SK-N-SH (cell line): ENCODE measurements around the gene RCOR1. TPM values are rescaled to one million over a fixed set of nuclear protein-coding genes. Genes with fewer than 3 reads are reported as not detected.

ENCODE experiments used
- CTCF ChIA-PET: fragments of 300-600, 350-600 bp; formaldehyde crosslinking; extraction: SDS; loops from one replicate; lab custom pipeline; 2021; lab: Yijun Ruan, JAX
- POLR2A ChIA-PET: fragments of 350-600 bp; sonication (Branson Sonifier 250); formaldehyde crosslinking; extraction: SDS; loops from one replicate; lab custom pipeline; 2020; ENCODE audit warnings: antibody characterized with exemption, inconsistent platforms; lab: Yijun Ruan, JAX
- DNase-seq: peaks from one replicate; pipeline ENCODE4 v3.0.0; 2012
- H2AFZ ChIP-seq: fragments of 200-600 bp; sonication (generic); 2 replicates; pipeline ENCODE4 v1.8.1; 2016; ENCODE audit warnings: antibody characterized with exemption, mild to moderate bottlenecking, low read depth
- H3F3A ChIP-seq: fragments of 200-600 bp; sonication (generic); replicated peaks from 2 replicates; pipeline ENCODE3; 2016; ENCODE audit warnings: antibody characterized with exemption, mild to moderate bottlenecking; ENCODE audit not compliant: insufficient read depth
- H3K27ac ChIP-seq, 2 experiments: fragments of 200-500 bp in 1 of 2; fragments of 200-600 bp in 1 of 2; sonication (Bioruptor generic) in 1 of 2; sonication (generic), shearing (Covaris generic) in 1 of 2; 2 replicates each; pipeline versions ENCODE4 v1.5.1 to v1.6.1; 2014 to 2016; ENCODE audit warnings: low read depth in 2 of 2, inconsistent platforms in 1 of 2, low read length in 1 of 2, mild to moderate bottlenecking in 1 of 2, mixed read lengths in 1 of 2
- H3K27me3 ChIP-seq: fragments of 200-600 bp; sonication (generic), shearing (Covaris generic); 2 replicates; pipeline ENCODE4 v1.6.1; 2016; ENCODE audit warnings: mixed run types; ENCODE audit not compliant: insufficient read depth
- H3K36me3 ChIP-seq, 2 experiments: fragments of 200-500 bp in 1 of 2; fragments of 200-600 bp in 1 of 2; sonication (Bioruptor generic) in 1 of 2; sonication (generic) in 1 of 2; replicated peaks in 1 of 2; 2 replicates each; pipeline versions ENCODE3 to v1.5.1; 2014 to 2016; ENCODE audit warnings: low read length in 1 of 2, mild to moderate bottlenecking in 1 of 2; ENCODE audit not compliant: insufficient read depth in 2 of 2, control insufficient read depth in 1 of 2
- H3K4me1 ChIP-seq, 2 experiments: fragments of 200-500 bp in 1 of 2; fragments of 200-600 bp in 1 of 2; sonication (Bioruptor generic) in 1 of 2; sonication (generic), shearing (Covaris generic) in 1 of 2; 2 replicates each; pipeline versions ENCODE4 v1.5.1 to v1.6.1; 2014 to 2016; ENCODE audit warnings: low read depth in 1 of 2, low read length in 1 of 2, mixed run types in 1 of 2; ENCODE audit not compliant: insufficient read depth in 2 of 2, control insufficient read depth in 1 of 2
- H3K4me2 ChIP-seq: fragments of 200-600 bp; sonication (generic), shearing (Covaris generic); 2 replicates; pipeline ENCODE4 v1.6.1; 2017; ENCODE audit warnings: mixed run types
- H3K4me3 ChIP-seq, 2 experiments: fragments of 200-500 bp in 1 of 2; fragments of 200-600 bp in 1 of 2; sonication (Bioruptor generic) in 1 of 2; sonication (generic), shearing (Covaris generic) in 1 of 2; 2 replicates each; pipeline versions ENCODE4 v1.5.1 to v1.8.1; 2014 to 2016; ENCODE audit warnings: low read depth in 2 of 2, inconsistent platforms in 1 of 2, low read length in 1 of 2, mild to moderate bottlenecking in 1 of 2, mixed read lengths in 1 of 2, moderate library complexity in 1 of 2
- H3K79me2 ChIP-seq: fragments of 200-600 bp; sonication (generic); 2 replicates; pipeline ENCODE4 v1.8.1; 2017; ENCODE audit warnings: mild to moderate bottlenecking; ENCODE audit not compliant: insufficient read depth
- H3K9ac ChIP-seq: fragments of 200-600 bp; sonication (generic); 2 replicates; pipeline ENCODE4 v1.6.1; 2017; ENCODE audit warnings: mixed run types
- H3K9me2 ChIP-seq: fragments of 200-600 bp; sonication (generic); 2 replicates; pipeline ENCODE4 v1.6.1; 2017; ENCODE audit warnings: mixed run types
- H3K9me3 ChIP-seq: fragments of 200-600 bp; sonication (generic); 2 replicates; pipeline ENCODE4 v1.6.1; 2017; ENCODE audit warnings: mixed run types, mild to moderate bottlenecking, moderate library complexity
- H4K20me1 ChIP-seq: fragments of 200-600 bp; sonication (generic); 2 replicates; pipeline ENCODE4 v1.6.1; 2017; ENCODE audit warnings: mild to moderate bottlenecking, mixed run types; ENCODE audit not compliant: insufficient read depth
- EZH2phosphoT487 ChIP-seq: fragments of 200-600 bp; sonication (generic); IDR thresholded peaks from 2 replicates; pipeline ENCODE4 v1.6.1; 2017; ENCODE audit warnings: low read depth, mixed run types, mild to moderate bottlenecking, antibody characterized with exemption, moderate library complexity, borderline replicate concordance
- GATA2 ChIP-seq: sonication (generic); formaldehyde crosslinking; IDR thresholded peaks from 2 replicates; pipeline ENCODE4 v1.5.0; 2020; ENCODE audit warnings: mild to moderate bottlenecking, missing genetic modification reagents
- JUND ChIP-seq: IDR thresholded peaks from 2 replicates; pipeline ENCODE4 v1.4.0; 2012
- MAX ChIP-seq: IDR thresholded peaks from 2 replicates; pipeline ENCODE4 v1.4.0; 2012; ENCODE audit warnings: low read depth
- YY1 ChIP-seq: IDR thresholded peaks from 2 replicates; pipeline ENCODE4 v1.4.0; 2012; ENCODE audit warnings: low read depth, mild to moderate bottlenecking
- ZBTB33 ChIP-seq: IDR thresholded peaks from 2 replicates; pipeline ENCODE4 v1.4.0; 2012; ENCODE audit warnings: low read depth, borderline replicate concordance
- WGBS: methylation state at CpG from one replicate; pipeline ENCODE4 v1.1.6; 2017; ENCODE audit warnings: low lambda C conversion rate; 5-methylcytosine and 5-hydroxymethylcytosine counted together
- polyA plus RNA-seq, 3 experiments: library from polyadenylated mRNA; depleted of rRNA; stranded (reverse); fragments of >200 nt; gene quantifications; 2 replicates each; pipeline ENCODE4 v1.2.3, GENCODE V29; 2012

RCOR1 gene
- polyA plus RNA-seq, 1 of the 3 experiments (the other 2 are of a cell fraction), result 8.5 TPM

GRCh38 chr14:102678394-102678793 is 85.9 kb downstream of the RCOR1 start:
- no peaks in the 10 kb centered on the region for H3K9me2 ChIP-seq
- peaks cover 56% of the 10 kb centered on the region for H3K79me2 ChIP-seq
- no peaks in the 10 kb centered on the region for H3K4me1 ChIP-seq
- no peaks in the 10 kb centered on the region for H3K27me3 ChIP-seq
- no peak overlapping the region for H3K27ac ChIP-seq
- no peak for DNase-seq
- H3K4me3 ChIP-seq, result no peak overlapping the region
- H3F3A ChIP-seq, result peaks cover 18% of the 10 kb centered on the region
- no peak overlapping the region for H3K4me2 ChIP-seq
- ChIA-PET POLR2A (no interaction called here), CTCF (no interaction called here)
- H3K9ac ChIP-seq, result no peak overlapping the region
- WGBS, result 86% methylated on average over 2 of the region's 2 CpGs
- no peak overlapping the region for H2AFZ ChIP-seq
- peaks cover 2 to 11% of the 10 kb centered on the region in 2 experiments for H3K36me3 ChIP-seq
- peaks cover 22% of the 10 kb centered on the region; the same call in 1 of the 2 replicates for H4K20me1 ChIP-seq
- H3K9me3 ChIP-seq, result no peaks in the 10 kb centered on the region
- TF ChIP-seq ZBTB33 (no peak), GATA2 (no peak), JUND (no peak)

- H3K9me3 ChIP-seq, result no peaks in the 10 kb centered on the region
- H3K27ac ChIP-seq, result no peak overlapping the region
- H3K9me2 ChIP-seq, result no peaks in the 10 kb centered on the region
- H2AFZ ChIP-seq, result no peak overlapping the region
- peaks cover 53% of the 10 kb centered on the region for H3K79me2 ChIP-seq
- peak; percentile 27 for DNase-seq
- H3K4me2 ChIP-seq, result no peak overlapping the region
- ChIA-PET CTCF (interaction anchor here (3.1 kb wide), 1 partner anchor 11 kb away, joined by 25 read pairs; no protein-coding TSS in a partner anchor), POLR2A (no interaction called here)
- H3K9ac ChIP-seq, result no peak overlapping the region
- H3K4me1 ChIP-seq, result no peaks in the 10 kb centered on the region
- H3K4me3 ChIP-seq, result no peak overlapping the region
- TF ChIP-seq EZH2phosphoT487, result no peak
- no peak for TF ChIP-seq ZBTB33
- no peak for TF ChIP-seq YY1
- no peak for TF ChIP-seq MAX
- peaks cover 21% of the 10 kb centered on the region; the same call in 1 of the 2 replicates for H4K20me1 ChIP-seq
- WGBS, result 88% methylated on average over 28 of the region's 45 CpGs
- peaks cover 15% of the 10 kb centered on the region for H3F3A ChIP-seq
- H3K36me3 ChIP-seq, result peaks cover 2 to 11% of the 10 kb centered on the region in 2 experiments
- H3K27me3 ChIP-seq, result no peaks in the 10 kb centered on the region
Observed at GRCh38 chr14:102683399-102684297, 91.2 kb downstream of the RCOR1 start.
